Measurements from ENCODE around the gene GARIN5A. TPM values are rescaled to one million over a fixed set of nuclear protein-coding genes. Genes with fewer than 3 reads are reported as not detected.
"Not testable (repeated sequence)": the region's sequence is repeated elsewhere in the genome, so short reads cannot be mapped to it uniquely, and the experiment has no call there.

GARIN5A gene
- total RNA-seq, 1 experiment from 2014 or later = 8.2 TPM

- ChIA-PET POLR2A (no interaction called here), CTCF (interaction anchor here (2.3 to 2.6 kb wide), 2 partner anchors 10 to 12 kb away, joined by 8 to 13 read pairs; no protein-coding TSS in a partner anchor)
- Mint-ChIP-seq H3K9me3 (peaks cover 14% of the 10 kb centered on the region), H3K4me1 (peaks cover 9% of the 10 kb centered on the region), H3K36me3 (peaks cover 23% of the 10 kb centered on the region), H3K4me3 (peak overlapping the region; percentile 98), H3K27me3 (ENCODE audit: low read depth) (no peaks in the 10 kb centered on the region; the same call in none of the 2 replicates), H3K27ac (peak overlapping the region; percentile 61)
- no peak for ATAC-seq
- DNase-seq (ENCODE audit: low spot score) = no peak
- TF ChIP-seq NR2C2 (CRISPR knock-in tag; IDR thresholded peaks at IDR 0.05) (no peak), ELF4 (CRISPR knock-in tag; IDR thresholded peaks at IDR 0.05; ENCODE audit: low read depth) (no peak), NFYB (CRISPR knock-in tag; conservative IDR thresholded peaks at IDR 0.05; ENCODE audit: low read depth) (no peak), FOXJ3 (CRISPR knock-in tag; IDR thresholded peaks at IDR 0.05; ENCODE audit: borderline replicate concordance) (no peak), ATF1 (CRISPR knock-in tag; IDR thresholded peaks at IDR 0.05) (no peak), GTF2I (CRISPR knock-in tag; conservative IDR thresholded peaks at IDR 0.05) (no peak), JUN (CRISPR knock-in tag; IDR thresholded peaks at IDR 0.05) (no peak), MLX (CRISPR knock-in tag; IDR thresholded peaks at IDR 0.05) (no peak), EMX1 (CRISPR knock-in tag; IDR thresholded peaks at IDR 0.05) (no peak), RORB (CRISPR knock-in tag; IDR thresholded peaks at IDR 0.05) (no peak), FOXP4 (CRISPR knock-in tag; IDR thresholded peaks at IDR 0.05) (no peak), ATF3 (CRISPR knock-in tag; conservative IDR thresholded peaks at IDR 0.05) (no peak), NR1H2 (CRISPR knock-in tag; IDR thresholded peaks at IDR 0.05) (no peak), CBFB (CRISPR knock-in tag; IDR thresholded peaks at IDR 0.05; ENCODE audit: low read depth) (no peak), CDX4 (CRISPR knock-in tag; IDR thresholded peaks at IDR 0.05; ENCODE audit: borderline replicate concordance) (no peak), SOX15 (CRISPR knock-in tag; IDR thresholded peaks at IDR 0.05) (no peak)
- TF ChIP-seq, protein P1, sequence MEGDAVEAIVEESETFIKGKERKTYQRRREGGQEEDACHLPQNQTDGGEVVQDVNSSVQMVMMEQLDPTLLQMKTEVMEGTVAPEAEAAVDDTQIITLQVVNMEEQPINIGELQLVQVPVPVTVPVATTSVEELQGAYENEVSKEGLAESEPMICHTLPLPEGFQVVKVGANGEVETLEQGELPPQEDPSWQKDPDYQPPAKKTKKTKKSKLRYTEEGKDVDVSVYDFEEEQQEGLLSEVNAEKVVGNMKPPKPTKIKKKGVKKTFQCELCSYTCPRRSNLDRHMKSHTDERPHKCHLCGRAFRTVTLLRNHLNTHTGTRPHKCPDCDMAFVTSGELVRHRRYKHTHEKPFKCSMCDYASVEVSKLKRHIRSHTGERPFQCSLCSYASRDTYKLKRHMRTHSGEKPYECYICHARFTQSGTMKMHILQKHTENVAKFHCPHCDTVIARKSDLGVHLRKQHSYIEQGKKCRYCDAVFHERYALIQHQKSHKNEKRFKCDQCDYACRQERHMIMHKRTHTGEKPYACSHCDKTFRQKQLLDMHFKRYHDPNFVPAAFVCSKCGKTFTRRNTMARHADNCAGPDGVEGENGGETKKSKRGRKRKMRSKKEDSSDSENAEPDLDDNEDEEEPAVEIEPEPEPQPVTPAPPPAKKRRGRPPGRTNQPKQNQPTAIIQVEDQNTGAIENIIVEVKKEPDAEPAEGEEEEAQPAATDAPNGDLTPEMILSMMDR (IDR thresholded peaks at IDR 0.05) = no peak
- TF ChIP-seq, protein P2, sequence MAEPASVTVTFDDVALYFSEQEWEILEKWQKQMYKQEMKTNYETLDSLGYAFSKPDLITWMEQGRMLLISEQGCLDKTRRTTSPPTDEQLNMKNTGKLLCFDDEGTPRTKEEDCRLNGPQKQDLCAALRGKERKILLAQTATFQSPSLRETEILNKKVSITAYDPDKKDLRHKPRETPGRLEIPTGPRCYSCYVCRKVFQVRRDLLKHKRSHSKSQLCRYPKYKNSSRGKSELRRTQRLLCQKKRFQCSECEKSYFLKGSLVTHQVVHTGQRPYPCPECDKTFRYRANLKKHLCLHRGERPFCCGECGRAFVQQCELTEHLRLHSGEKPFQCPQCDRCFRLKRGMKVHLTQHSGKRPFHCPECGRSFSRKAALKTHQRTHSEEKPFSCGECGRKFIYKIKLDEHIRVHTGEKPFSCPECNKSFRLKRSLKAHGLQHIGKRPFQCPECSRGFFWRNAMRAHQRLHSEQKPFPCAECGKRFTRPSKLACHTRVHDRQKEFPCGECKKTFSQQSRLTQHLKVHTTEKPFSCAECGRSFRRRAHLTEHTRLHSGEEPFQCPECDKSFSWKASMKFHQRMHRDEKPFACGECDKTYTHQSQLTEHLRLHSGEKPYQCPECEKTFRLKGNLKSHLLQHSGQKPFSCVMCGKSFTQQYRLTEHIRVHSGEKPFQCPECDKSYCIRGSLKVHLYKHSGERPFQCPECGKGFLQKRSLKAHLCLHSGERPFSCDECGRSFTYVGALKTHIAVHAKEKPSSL (CRISPR knock-in tag; conservative IDR thresholded peaks at IDR 0.05) = no peak
- TF ChIP-seq, protein P3, sequence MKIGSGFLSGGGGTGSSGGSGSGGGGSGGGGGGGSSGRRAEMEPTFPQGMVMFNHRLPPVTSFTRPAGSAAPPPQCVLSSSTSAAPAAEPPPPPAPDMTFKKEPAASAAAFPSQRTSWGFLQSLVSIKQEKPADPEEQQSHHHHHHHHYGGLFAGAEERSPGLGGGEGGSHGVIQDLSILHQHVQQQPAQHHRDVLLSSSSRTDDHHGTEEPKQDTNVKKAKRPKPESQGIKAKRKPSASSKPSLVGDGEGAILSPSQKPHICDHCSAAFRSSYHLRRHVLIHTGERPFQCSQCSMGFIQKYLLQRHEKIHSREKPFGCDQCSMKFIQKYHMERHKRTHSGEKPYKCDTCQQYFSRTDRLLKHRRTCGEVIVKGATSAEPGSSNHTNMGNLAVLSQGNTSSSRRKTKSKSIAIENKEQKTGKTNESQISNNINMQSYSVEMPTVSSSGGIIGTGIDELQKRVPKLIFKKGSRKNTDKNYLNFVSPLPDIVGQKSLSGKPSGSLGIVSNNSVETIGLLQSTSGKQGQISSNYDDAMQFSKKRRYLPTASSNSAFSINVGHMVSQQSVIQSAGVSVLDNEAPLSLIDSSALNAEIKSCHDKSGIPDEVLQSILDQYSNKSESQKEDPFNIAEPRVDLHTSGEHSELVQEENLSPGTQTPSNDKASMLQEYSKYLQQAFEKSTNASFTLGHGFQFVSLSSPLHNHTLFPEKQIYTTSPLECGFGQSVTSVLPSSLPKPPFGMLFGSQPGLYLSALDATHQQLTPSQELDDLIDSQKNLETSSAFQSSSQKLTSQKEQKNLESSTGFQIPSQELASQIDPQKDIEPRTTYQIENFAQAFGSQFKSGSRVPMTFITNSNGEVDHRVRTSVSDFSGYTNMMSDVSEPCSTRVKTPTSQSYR (CRISPR knock-in tag; IDR thresholded peaks at IDR 0.05) = no peak
Observed at GRCh38 chr19:50475101-50475568, 1.5 kb downstream of the GARIN5A start.

DNA sequence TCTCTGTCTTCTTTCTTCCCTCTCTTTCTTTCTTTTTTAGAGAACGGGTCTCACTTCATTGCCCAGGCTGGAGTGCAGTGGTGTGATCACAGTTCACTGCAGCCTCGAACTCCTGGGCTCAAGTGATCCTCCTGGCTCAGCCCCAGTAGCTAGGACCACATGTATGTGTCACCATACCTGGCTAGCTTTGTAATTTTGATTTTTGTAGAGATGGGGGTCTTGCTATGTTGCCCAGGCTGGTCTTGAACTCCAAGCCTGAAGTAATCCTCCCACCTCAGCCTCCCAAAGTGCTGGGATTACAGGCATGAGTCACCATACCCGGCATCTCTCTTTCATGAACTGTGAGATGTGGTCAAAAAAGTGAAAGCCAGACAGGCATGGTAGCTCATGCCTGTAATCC, 3.3 kb downstream of the GARIN5A start:
- Mint-ChIP-seq H3K9me3 (peaks cover 14% of the 10 kb centered on the region), H3K36me3 (peaks cover 15% of the 10 kb centered on the region)
- not testable (repeated sequence) for DNase-seq (ENCODE audit: low spot score); H3K4me3 Mint-ChIP-seq; H3K27me3 Mint-ChIP-seq (ENCODE audit: low read depth); ATAC-seq; H3K27ac Mint-ChIP-seq; H3K4me1 Mint-ChIP-seq
- CTCF ChIA-PET = interaction anchor here (1.2 to 2.3 kb wide), 3 partner anchors 8 to 83 kb away, joined by 3 to 13 read pairs (median 3); no protein-coding TSS in a partner anchor
- POLR2A ChIA-PET = interaction anchor here (0.6 kb wide), 1 partner anchor 545 kb away, joined by 3 read pairs; no protein-coding TSS in a partner anchor

Data from WTC11 (cell line).